Fibroblast of villous mesenchyme (primary cell): Measurements from ENCODE around the gene ANKAR. TPM values are rescaled to one million over a fixed set of nuclear protein-coding genes. Genes with fewer than 3 reads are reported as not detected.
"Not testable (repeated sequence)": the region's sequence is repeated elsewhere in the genome, so short reads cannot be mapped to it uniquely, and the experiment has no call there.

Experiments used
- DNase-seq: peaks from one replicate; pipeline ENCODE4 v3.0.0-alpha.2; 2010; ENCODE audit warnings: low read depth
- H3K4me3 ChIP-seq: 2 replicates; pipeline ENCODE4 v1.5.1; 2011; ENCODE audit warnings: low read depth, mild to moderate bottlenecking, low read length
- CTCF ChIP-seq: IDR thresholded peaks from 2 replicates; pipeline ENCODE4 v1.5.1; 2012; ENCODE audit warnings: low read depth, mild to moderate bottlenecking, low read length; ENCODE audit not compliant: insufficient read depth
- total RNA-seq: library from RNA; depleted of rRNA; stranded (reverse); fragments of >200 nt; gene quantifications from 2 replicates; pipeline ENCODE4 v1.2.3, GENCODE V29; 2012

Gene ANKAR
- total RNA-seq, 1 donor, result 5.6 TPM

GRCh38 chr2:189709501-189710221 is 35.2 kb downstream of the ANKAR start:
- no peak for TF ChIP-seq CTCF
- DNase-seq, result no peak
- no peak overlapping the region for H3K4me3 ChIP-seq

- not testable (repeated sequence) for H3K4me3 ChIP-seq, DNase-seq
These were observed 43.1 kb downstream of the ANKAR start for GRCh38 chr2:189717593-189717992.

GRCh38 chr2:189719571-189719970 is 45.1 kb downstream of the ANKAR start:
- H3K4me3 ChIP-seq, result no peak overlapping the region
- no peak for DNase-seq
- no peak for TF ChIP-seq CTCF

GRCh38 chr2:189723192-189723591 is 48.7 kb downstream of the ANKAR start:
- DNase-seq, result no peak
- no peak for TF ChIP-seq CTCF
- H3K4me3 ChIP-seq, result no peak overlapping the region

Other genes starting within 250 kb of the ANKAR start
- gene WDR75, start 233.2 kb upstream of the ANKAR start, total RNA-seq, result 34.5 and 47.5 TPM in 2 replicates
- 7.7 and 19.4 TPM in 2 replicates for gene SLC40A1, start 93.9 kb upstream of the ANKAR start, total RNA-seq
- gene ASNSD1, start 13.2 kb upstream of the ANKAR start, total RNA-seq, result 49.0 and 69.1 TPM in 2 replicates
- 7.4 and 12.5 TPM in 2 replicates for gene OSGEPL1, start 88.1 kb downstream of the ANKAR start, total RNA-seq
- gene ORMDL1, start 109.7 kb downstream of the ANKAR start, total RNA-seq, result 32.9 and 57.4 TPM in 2 replicates
- 19.3 and 40.2 TPM in 2 replicates for gene PMS1, start 109.8 kb downstream of the ANKAR start, total RNA-seq